ENCODE measurements around the gene KLRK1. TPM values are rescaled to one million over a fixed set of nuclear protein-coding genes. Genes with fewer than 3 reads are reported as not detected.
"Not testable (repeated sequence)": the region's sequence is repeated elsewhere in the genome, so short reads cannot be mapped to it uniquely, and the experiment has no call there.

KLRK1 gene
- total RNA-seq: 100 to 1,000 TPM; 112 to 114 TPM

- Mint-ChIP-seq H3K4me3 (peak within 1 kb of the TSS; percentile 88), H3K36me3 (peaks cover 33% of the 10 kb centered on the region), H3K4me1 (peaks cover 60% of the 10 kb centered on the region), H3K9me3 (no peaks in the 10 kb centered on the region), H3K27me3 (no peaks in the 10 kb centered on the region), H3K27ac (peak within 1 kb of the TSS; percentile 96)
- DNase-seq: no peak
Measured at GRCh38 chr12:10389904-10390303, at the start of gene KLRK1. KLRK1 (minus strand) TSS chr12:10390041; CDS start chr12:10388810, 1,231 bp downstream.

GRCh38 chr12:10437601-10438000 is 47.8 kb upstream of the KLRK1 start:
- H3K4me1 Mint-ChIP-seq, H3K27me3 Mint-ChIP-seq, H3K4me3 Mint-ChIP-seq, DNase-seq, H3K36me3 Mint-ChIP-seq, H3K9me3 Mint-ChIP-seq, H3K27ac Mint-ChIP-seq: not testable (repeated sequence)

- not testable (repeated sequence) for H3K27ac Mint-ChIP-seq, H3K4me1 Mint-ChIP-seq, H3K4me3 Mint-ChIP-seq, H3K9me3 Mint-ChIP-seq, H3K36me3 Mint-ChIP-seq, DNase-seq, H3K27me3 Mint-ChIP-seq
Measured at GRCh38 chr12:10435816-10436215, 46.0 kb upstream of the KLRK1 start, which contains the start of gene KLRC2. KLRC2 (minus strand) TSS chr12:10436010; CDS start chr12:10435986, 24 bp downstream.

GRCh38 chr12:10430623-10431022 is 40.8 kb upstream of the KLRK1 start:
- not testable (repeated sequence) for H3K27me3 Mint-ChIP-seq, H3K9me3 Mint-ChIP-seq, H3K4me3 Mint-ChIP-seq, H3K4me1 Mint-ChIP-seq, H3K27ac Mint-ChIP-seq, H3K36me3 Mint-ChIP-seq, DNase-seq

- not testable (repeated sequence) for DNase-seq, H3K4me1 Mint-ChIP-seq, H3K4me3 Mint-ChIP-seq, H3K36me3 Mint-ChIP-seq, H3K9me3 Mint-ChIP-seq, H3K27ac Mint-ChIP-seq, H3K27me3 Mint-ChIP-seq
Measured at GRCh38 chr12:10425938-10426337, 36.1 kb upstream of the KLRK1 start.

- H3K27ac Mint-ChIP-seq, H3K27me3 Mint-ChIP-seq, H3K36me3 Mint-ChIP-seq, H3K4me1 Mint-ChIP-seq, H3K4me3 Mint-ChIP-seq, DNase-seq, H3K9me3 Mint-ChIP-seq: not testable (repeated sequence)
Measured at GRCh38 chr12:10424260-10424899, 34.5 kb upstream of the KLRK1 start.

GRCh38 chr12:10422159-10422558 is 32.3 kb upstream of the KLRK1 start:
- not testable (repeated sequence) for H3K4me1 Mint-ChIP-seq, H3K4me3 Mint-ChIP-seq, H3K27ac Mint-ChIP-seq, H3K9me3 Mint-ChIP-seq, H3K36me3 Mint-ChIP-seq, H3K27me3 Mint-ChIP-seq
- DNase-seq: peak; percentile 21

- not testable (repeated sequence) for H3K27me3 Mint-ChIP-seq, H3K4me1 Mint-ChIP-seq, H3K36me3 Mint-ChIP-seq, H3K9me3 Mint-ChIP-seq, DNase-seq, H3K27ac Mint-ChIP-seq
- H3K4me3 Mint-ChIP-seq: peak within 1 kb of the TSS; percentile 65
Measured at GRCh38 chr12:10420334-10420733, 30.5 kb upstream of the KLRK1 start, which contains the start of gene KLRC3. KLRC3 (minus strand) TSS chr12:10420595; CDS start chr12:10420550, 45 bp downstream.

GRCh38 chr12:10409392-10409791 is 19.6 kb upstream of the KLRK1 start, which contains the start of gene KLRC4:
KLRC4 (minus strand) TSS chr12:10409757; CDS start chr12:10409575, 182 bp downstream.
- Mint-ChIP-seq H3K4me3 (peak within 1 kb of the TSS; percentile 76), H3K27ac (peak within 1 kb of the TSS; percentile 77), H3K9me3 (peaks cover 7% of the 10 kb centered on the region), H3K36me3 (peaks cover 22% of the 10 kb centered on the region), H3K4me1 (peaks cover 37% of the 10 kb centered on the region), H3K27me3 (no peaks in the 10 kb centered on the region)
- DNase-seq: no peak

- peaks cover 22% of the 10 kb centered on the region for H3K36me3 Mint-ChIP-seq
- peak overlapping the region; percentile 77 for H3K27ac Mint-ChIP-seq
- H3K4me1 Mint-ChIP-seq: peaks cover 39% of the 10 kb centered on the region
- DNase-seq: no peak
- H3K27me3 Mint-ChIP-seq: no peaks in the 10 kb centered on the region
- peak overlapping the region; percentile 76 for H3K4me3 Mint-ChIP-seq
- H3K9me3 Mint-ChIP-seq: peaks cover 7% of the 10 kb centered on the region
Measured at GRCh38 chr12:10408842-10409241, 19.0 kb upstream of the KLRK1 start.

GRCh38 chr12:10406725-10407124 is 16.9 kb upstream of the KLRK1 start:
- H3K4me3 Mint-ChIP-seq: peak overlapping the region; percentile 86
- no peak for DNase-seq
- H3K9me3 Mint-ChIP-seq: peaks cover 3% of the 10 kb centered on the region
- H3K4me1 Mint-ChIP-seq: peaks cover 44% of the 10 kb centered on the region
- H3K36me3 Mint-ChIP-seq: peaks cover 30% of the 10 kb centered on the region
- H3K27ac Mint-ChIP-seq: peak overlapping the region; percentile 93
- H3K27me3 Mint-ChIP-seq: no peaks in the 10 kb centered on the region

GRCh38 chr12:10405294-10405693 is 15.5 kb upstream of the KLRK1 start:
- Mint-ChIP-seq H3K9me3 (peaks cover 3% of the 10 kb centered on the region), H3K27ac (peak overlapping the region; percentile 75), H3K4me3 (peak overlapping the region; percentile 56), H3K27me3 (no peaks in the 10 kb centered on the region), H3K36me3 (peaks cover 33% of the 10 kb centered on the region), H3K4me1 (peaks cover 50% of the 10 kb centered on the region)
- no peak for DNase-seq

GRCh38 chr12:10404798-10405197 is 15.0 kb upstream of the KLRK1 start:
- Mint-ChIP-seq H3K9me3 (peaks cover 3% of the 10 kb centered on the region), H3K36me3 (peaks cover 37% of the 10 kb centered on the region), H3K27ac (peak overlapping the region; percentile 75), H3K27me3 (no peaks in the 10 kb centered on the region), H3K4me1 (peaks cover 55% of the 10 kb centered on the region), H3K4me3 (peak overlapping the region; percentile 56)
- DNase-seq: no peak

GRCh38 chr12:10400829-10401228 is 11.0 kb upstream of the KLRK1 start:
- DNase-seq: no peak
- Mint-ChIP-seq H3K27me3 (no peaks in the 10 kb centered on the region), H3K9me3 (peaks cover 6% of the 10 kb centered on the region), H3K36me3 (peaks cover 36% of the 10 kb centered on the region), H3K4me1 (peaks cover 57% of the 10 kb centered on the region), H3K27ac (peak overlapping the region; percentile 79), H3K4me3 (peak overlapping the region; percentile 58)

GRCh38 chr12:10398168-10398567 is 8.3 kb upstream of the KLRK1 start:
- Mint-ChIP-seq H3K4me1 (peaks cover 68% of the 10 kb centered on the region), H3K4me3 (peak overlapping the region; percentile 60), H3K27me3 (no peaks in the 10 kb centered on the region), H3K36me3 (peaks cover 25% of the 10 kb centered on the region), H3K9me3 (peaks cover 2% of the 10 kb centered on the region), H3K27ac (peak overlapping the region; percentile 86)
- DNase-seq: no peak

- Mint-ChIP-seq H3K4me1 (peaks cover 73% of the 10 kb centered on the region), H3K9me3 (peaks cover 2% of the 10 kb centered on the region), H3K27me3 (no peaks in the 10 kb centered on the region), H3K36me3 (peaks cover 22% of the 10 kb centered on the region), H3K4me3 (peak overlapping the region; percentile 68), H3K27ac (peak overlapping the region; percentile 86)
- DNase-seq: no peak
Measured at GRCh38 chr12:10397296-10397695, 7.5 kb upstream of the KLRK1 start.

All from activated naive CD8-positive, alpha-beta T cell treated with anti-CD3 and anti-CD28 coated beads for 36 hours (primary cell).